PC-9 (cell line): ENCODE measurements around the gene RNF220.

ENCODE experiments used
- CTCF ChIP-seq: fragments of 200-600 bp; sonication (generic); conservative IDR thresholded peaks from 2 replicates; pipeline ENCODE4 v1.6.1; 2017; ENCODE audit warnings: mixed run types, antibody characterized with exemption, mild to moderate bottlenecking, moderate library complexity
- EZH2 ChIP-seq: fragments of 200-600 bp; sonication (generic); IDR thresholded peaks from 2 replicates; pipeline ENCODE4 v1.8.0; 2017; ENCODE audit warnings: antibody characterized with exemption, low read depth

- TF ChIP-seq CTCF, result no peak
- TF ChIP-seq EZH2, result no peak
Observed at GRCh38 chr1:44568128-44568900, 163.3 kb downstream of the RNF220 start.
